ENCODE results near the gene GPC6.
A peak's percentile ranks its signal among the peaks of the same experiment; 100 is the strongest.

The GPC6 gene

GRCh38 chr13:93853912-93854311 lies 627.3 kb downstream of the GPC6 start:
- DNase-seq (ENCODE audit: low spot score) = no peak

GRCh38 chr13:93857126-93857525 lies 630.5 kb downstream of the GPC6 start:
- no peak for DNase-seq (ENCODE audit: low spot score)

- DNase-seq (ENCODE audit: low spot score) = no peak
Measured at GRCh38 chr13:93859716-93860115, 633.1 kb downstream of the GPC6 start.

- DNase-seq (ENCODE audit: low spot score) = peak; percentile 57
Measured at GRCh38 chr13:93861818-93862217, 635.2 kb downstream of the GPC6 start.

- DNase-seq (ENCODE audit: low spot score) = peak; percentile 42
Measured at GRCh38 chr13:93862259-93862658, 635.7 kb downstream of the GPC6 start.

- DNase-seq (ENCODE audit: low spot score) = no peak
Measured at GRCh38 chr13:93865235-93865634, 638.6 kb downstream of the GPC6 start.

- DNase-seq (ENCODE audit: low spot score) = no peak
Measured at GRCh38 chr13:93867481-93867880, 640.9 kb downstream of the GPC6 start.

GRCh38 chr13:93872376-93872775 lies 645.8 kb downstream of the GPC6 start:
- DNase-seq (ENCODE audit: low spot score) = no peak

GRCh38 chr13:93872786-93873347 lies 646.3 kb downstream of the GPC6 start:
- DNase-seq (ENCODE audit: low spot score) = no peak

- no peak for DNase-seq (ENCODE audit: low spot score)
Measured at GRCh38 chr13:93875547-93875946, 648.9 kb downstream of the GPC6 start.

GRCh38 chr13:93876236-93876635 lies 649.6 kb downstream of the GPC6 start:
- DNase-seq (ENCODE audit: low spot score) = no peak

GRCh38 chr13:93878675-93879074 lies 652.1 kb downstream of the GPC6 start:
- DNase-seq (ENCODE audit: low spot score) = no peak

GRCh38 chr13:93881411-93881810 lies 654.8 kb downstream of the GPC6 start:
- DNase-seq (ENCODE audit: low spot score) = no peak

GRCh38 chr13:93882086-93882651 lies 655.6 kb downstream of the GPC6 start:
- DNase-seq (ENCODE audit: low spot score) = no peak

GRCh38 chr13:93889430-93889951 lies 662.9 kb downstream of the GPC6 start:
- DNase-seq (ENCODE audit: low spot score) = no peak

GRCh38 chr13:93899981-93900380 lies 673.4 kb downstream of the GPC6 start:
- no peak for DNase-seq (ENCODE audit: low spot score)

- DNase-seq (ENCODE audit: low spot score) = no peak
Measured at GRCh38 chr13:93900731-93901130, 674.1 kb downstream of the GPC6 start.

GRCh38 chr13:93903909-93904308 lies 677.3 kb downstream of the GPC6 start:
- no peak for DNase-seq (ENCODE audit: low spot score)

GRCh38 chr13:93915269-93915809 lies 688.7 kb downstream of the GPC6 start:
- DNase-seq (ENCODE audit: low spot score) = no peak

GRCh38 chr13:93922063-93922855 lies 695.7 kb downstream of the GPC6 start:
- DNase-seq (ENCODE audit: low spot score) = no peak

- no peak for DNase-seq (ENCODE audit: low spot score)
Measured at GRCh38 chr13:93925990-93926389, 699.4 kb downstream of the GPC6 start.

GRCh38 chr13:93926425-93926824 lies 699.8 kb downstream of the GPC6 start:
- no peak for DNase-seq (ENCODE audit: low spot score)

GRCh38 chr13:93927431-93927830 lies 700.8 kb downstream of the GPC6 start:
- no peak for DNase-seq (ENCODE audit: low spot score)
